Transverse colon (tissue), 4 donors: ENCODE measurements around the gene GGACT. TPM values are rescaled to one million over a fixed set of nuclear protein-coding genes. Genes with fewer than 3 reads are reported as not detected.

ENCODE experiments used
- DNase-seq: peaks from one replicate; pipeline ENCODE4 v3.0.0-alpha.2; 2019
- H3K27ac ChIP-seq, 4 donors: fragments of 200-600 bp; sonication (generic); 2 replicates each; pipeline ENCODE4 v1.5.1; 2016 to 2018; ENCODE audit warnings: inconsistent platforms in 4 of 4
- H3K27me3 ChIP-seq: fragments of 200-600 bp; sonication (generic); 2 replicates; pipeline ENCODE4 v1.5.1; 2017; ENCODE audit warnings: inconsistent platforms
- H3K36me3 ChIP-seq, 4 donors: fragments of 200-600 bp; sonication (generic); 2 replicates each; pipeline ENCODE4 v1.5.1; 2017 to 2019; ENCODE audit warnings: inconsistent platforms in 4 of 4
- H3K4me1 ChIP-seq, 4 donors: fragments of 200-600 bp; sonication (generic); 2 replicates each; pipeline ENCODE4 v1.5.1; 2017 to 2020; ENCODE audit warnings: inconsistent platforms in 4 of 4
- H3K4me3 ChIP-seq, 4 donors: fragments of 200-600 bp; sonication (generic); 1 replicate in 1 of 4; 2 replicates in 3 of 4; pipeline versions ENCODE4 v1.5.1 to v1.6.1; 2017 to 2019; ENCODE audit warnings: inconsistent platforms in 4 of 4
- H3K9me3 ChIP-seq, 2 donors: fragments of 200-600 bp; sonication (generic); 2 replicates each; pipeline ENCODE4 v1.5.1; 2017 to 2019; ENCODE audit warnings: inconsistent platforms in 2 of 2
- EP300 ChIP-seq: sonication (generic); formaldehyde crosslinking; IDR thresholded peaks from one replicate; pipeline ENCODE4 v1.6.1; 2017; ENCODE audit warnings: antibody characterized with exemption, low read depth
- POLR2A ChIP-seq: fragments of 450-650 bp; IDR thresholded peaks from one replicate; pipeline ENCODE4 v1.6.1; 2016; ENCODE audit warnings: antibody characterized with exemption, mild to moderate bottlenecking, moderate library complexity
- POLR2AphosphoS5 ChIP-seq, 3 donors: sonication (generic); formaldehyde crosslinking; IDR thresholded peaks; one replicate each; pipeline ENCODE4 v1.6.1; 2016; ENCODE audit warnings: antibody characterized with exemption in 3 of 3
- WGBS, 2 donors: methylation state at CpG; one replicate each; pipeline ENCODE4 v1.1.5; 2018; ENCODE audit warnings: low coverage in 1 of 2; 5-methylcytosine and 5-hydroxymethylcytosine counted together
- in situ Hi-C, 4 donors: fragments of 200-750 bp; cut with MboI; loops; one replicate each; pipeline versions ENCODE4 v1.15.0 to v1.15.1; 2017; ENCODE audit warnings: low sequenced_read_pairs in 3 of 4, low pct_ligation_motif_present in 1 of 4, low pct_unique_long_range_greater_than_20kb in 1 of 4
- intact Hi-C: fragments of 100-400 bp; cut with DNase I; formaldehyde crosslinking; loops from one replicate; pipeline ENCODE4 v1.15.1; 2023; ENCODE audit warnings: low total_unique reads
- total RNA-seq, 4 donors: library from RNA; depleted of rRNA; stranded (reverse); fragments of >200 nt; gene quantifications; one replicate each; pipeline ENCODE4 v1.1.0, GENCODE V29; 2016
- TF ChIP-seq, protein P1 (sequence below), 5 experiments: fragments of 200-600 bp in 3 of 5; fragments of 450-650 bp in 2 of 5; sonication (generic) in 3 of 5; IDR thresholded peaks; 1 replicate in 2 of 5; 2 replicates in 3 of 5; pipeline ENCODE4 v1.5.1; 2016 to 2017; ENCODE audit warnings: antibody characterized with exemption in 5 of 5, inconsistent platforms in 3 of 5, mild to moderate bottlenecking in 2 of 5, moderate library complexity in 1 of 5

GGACT gene
- total RNA-seq, 4 donors from 2014 or later = 6.4 to 9.2 (median 8.8) TPM; not detected in 1

DNA sequence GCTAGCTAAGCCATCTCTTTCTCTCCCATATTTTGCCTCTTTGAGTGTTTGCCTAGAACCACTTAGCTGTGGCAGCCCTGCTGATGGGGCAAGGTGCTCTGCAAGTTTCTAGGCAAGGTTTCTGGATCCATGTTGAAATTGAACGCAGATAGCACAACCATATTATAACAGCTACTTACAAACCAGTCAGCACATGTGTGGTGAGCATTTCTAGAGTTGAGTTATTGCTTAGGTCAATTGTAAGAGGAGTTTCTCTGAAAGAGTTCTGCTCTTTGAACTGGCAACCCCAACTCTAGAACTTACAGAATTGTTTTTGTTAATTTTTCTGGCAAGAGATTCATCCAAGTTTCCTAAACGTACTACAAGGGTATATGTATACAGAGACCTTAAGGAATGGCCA, 103.3 kb downstream of the GGACT start:
- peaks cover 0 to 20% (median 6%) of the 10 kb centered on the region in 4 donors for H3K4me1 ChIP-seq
- H3K27me3 ChIP-seq = no peaks in the 10 kb centered on the region
- TF ChIP-seq POLR2A = no peak
- no peak overlapping the region for H3K4me3 ChIP-seq
- no peaks in the 10 kb centered on the region for H3K36me3 ChIP-seq
- intact Hi-C loops (no loop called here), in situ Hi-C loops (no loop called here)
- no peak for DNase-seq
- 17 to 88% methylated on average over 1 to 2 of the region's 2 CpGs for WGBS, 2 donors
- H3K9me3 ChIP-seq = no peaks in the 10 kb centered on the region
- H3K27ac ChIP-seq = peak overlapping the region in 2 of 4 donors; percentile 17 to 52

DNA sequence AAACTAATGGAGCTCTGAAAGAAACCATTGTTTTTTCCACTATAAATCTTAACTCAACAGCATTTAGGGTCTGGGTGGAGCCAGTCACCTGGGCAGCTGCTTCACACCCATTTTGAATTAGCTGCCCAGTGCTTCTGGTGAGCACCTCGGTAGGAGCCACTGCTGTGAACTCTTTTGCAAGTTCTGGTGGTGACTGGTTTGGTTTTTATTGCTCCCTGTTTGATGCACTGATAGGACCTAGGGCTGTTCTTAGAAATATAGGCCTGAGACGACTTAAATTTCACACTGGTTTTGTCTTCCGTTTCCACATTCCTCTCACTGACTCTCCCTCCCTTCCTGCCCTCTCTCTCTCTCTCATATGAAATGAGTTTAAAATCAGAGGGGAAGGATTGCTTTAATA, 103.9 kb downstream of the GGACT start:
- in situ Hi-C loops = no loop called here
- TF ChIP-seq, protein P1, sequence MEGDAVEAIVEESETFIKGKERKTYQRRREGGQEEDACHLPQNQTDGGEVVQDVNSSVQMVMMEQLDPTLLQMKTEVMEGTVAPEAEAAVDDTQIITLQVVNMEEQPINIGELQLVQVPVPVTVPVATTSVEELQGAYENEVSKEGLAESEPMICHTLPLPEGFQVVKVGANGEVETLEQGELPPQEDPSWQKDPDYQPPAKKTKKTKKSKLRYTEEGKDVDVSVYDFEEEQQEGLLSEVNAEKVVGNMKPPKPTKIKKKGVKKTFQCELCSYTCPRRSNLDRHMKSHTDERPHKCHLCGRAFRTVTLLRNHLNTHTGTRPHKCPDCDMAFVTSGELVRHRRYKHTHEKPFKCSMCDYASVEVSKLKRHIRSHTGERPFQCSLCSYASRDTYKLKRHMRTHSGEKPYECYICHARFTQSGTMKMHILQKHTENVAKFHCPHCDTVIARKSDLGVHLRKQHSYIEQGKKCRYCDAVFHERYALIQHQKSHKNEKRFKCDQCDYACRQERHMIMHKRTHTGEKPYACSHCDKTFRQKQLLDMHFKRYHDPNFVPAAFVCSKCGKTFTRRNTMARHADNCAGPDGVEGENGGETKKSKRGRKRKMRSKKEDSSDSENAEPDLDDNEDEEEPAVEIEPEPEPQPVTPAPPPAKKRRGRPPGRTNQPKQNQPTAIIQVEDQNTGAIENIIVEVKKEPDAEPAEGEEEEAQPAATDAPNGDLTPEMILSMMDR (IDR thresholded peaks at IDR 0.05) = no peak
- TF ChIP-seq POLR2AphosphoS5 (IDR thresholded peaks at IDR 0.05) (no peak), EP300 (no peak), POLR2A (no peak)
- Histone ChIP-seq H3K9me3 (no peaks in the 10 kb centered on the region), H3K4me3 (no peak overlapping the region), H3K27me3 (no peaks in the 10 kb centered on the region), H3K36me3 (no peaks in the 10 kb centered on the region), H3K4me1 (peaks cover 0 to 20% (median 6%) of the 10 kb centered on the region in 4 donors), H3K27ac (peak overlapping the region in 2 of 4 donors; percentile 17 to 52)
- intact Hi-C loops = no loop called here
- WGBS, 2 donors = 32 to 52% methylated on average over 3 of the region's 3 CpGs
- DNase-seq = peak; percentile 33

DNA sequence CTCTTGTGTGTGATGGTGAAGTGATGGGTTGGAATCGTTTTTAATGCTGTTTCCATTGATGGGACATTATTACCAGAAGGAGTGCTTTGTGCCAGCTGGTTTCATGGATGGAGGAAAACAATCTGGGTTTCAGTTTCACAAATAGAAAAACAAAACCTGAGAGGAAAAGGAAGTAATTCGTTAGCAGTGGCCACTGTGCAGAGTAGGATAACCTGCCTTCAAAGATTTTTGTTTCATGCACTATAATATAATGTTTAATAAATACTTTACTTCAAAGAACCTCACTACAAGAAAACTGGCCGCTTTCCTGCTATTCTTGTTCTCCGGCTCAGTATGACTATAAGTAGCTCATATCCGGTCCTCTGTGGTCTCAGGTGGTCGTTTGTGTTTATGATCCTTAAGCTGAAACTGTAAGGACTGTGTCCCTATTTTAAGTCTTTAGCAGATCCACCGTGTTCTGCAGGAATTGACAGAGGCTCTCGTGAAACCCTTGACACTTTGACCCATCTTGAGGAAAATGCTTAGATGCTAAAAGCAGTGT, 104.7 kb downstream of the GGACT start:
- H3K27ac ChIP-seq = peak overlapping the region in 1 of 4 donors; percentile 52
- intact Hi-C loops (no loop called here), in situ Hi-C loops (no loop called here)
- H3K4me1 ChIP-seq = peaks cover 0 to 20% (median 6%) of the 10 kb centered on the region in 4 donors
- H3K4me3 ChIP-seq = no peak overlapping the region
- no peaks in the 10 kb centered on the region for H3K27me3 ChIP-seq
- WGBS, 2 donors = 17 to 35% methylated on average over 7 to 8 of the region's 8 CpGs
- DNase-seq = no peak
- no peak for TF ChIP-seq POLR2A
- TF ChIP-seq, protein P1 (IDR thresholded peaks at IDR 0.05) = no peak
- H3K36me3 ChIP-seq = no peaks in the 10 kb centered on the region
- no peaks in the 10 kb centered on the region for H3K9me3 ChIP-seq

DNA sequence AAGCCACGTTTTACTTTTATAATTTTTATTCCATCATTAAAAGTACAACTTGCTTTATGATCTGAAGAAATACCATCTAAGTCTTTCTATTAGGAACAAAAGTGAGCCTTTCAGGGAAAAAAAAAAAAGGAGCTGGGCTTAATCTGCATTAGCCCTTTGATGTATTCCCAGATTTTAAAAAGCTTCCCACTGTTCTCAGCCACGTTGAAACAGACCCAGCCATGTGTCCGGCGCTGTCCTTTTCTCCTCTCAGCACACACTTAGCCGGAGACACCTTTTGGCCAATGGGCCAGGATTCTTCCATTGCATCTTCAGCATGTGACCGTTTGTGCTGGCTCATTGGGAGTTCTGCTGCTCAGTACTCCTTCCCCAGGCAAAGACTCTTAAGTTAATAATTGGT, 105.5 kb downstream of the GGACT start:
- Histone ChIP-seq H3K4me3 (no peak overlapping the region), H3K36me3 (no peaks in the 10 kb centered on the region), H3K9me3 (no peaks in the 10 kb centered on the region), H3K27me3 (no peaks in the 10 kb centered on the region), H3K4me1 (peaks cover 0 to 20% (median 6%) of the 10 kb centered on the region in 4 donors), H3K27ac (no peak overlapping the region)
- TF ChIP-seq POLR2A (no peak), POLR2AphosphoS5 (IDR thresholded peaks at IDR 0.05) (no peak), EP300 (no peak)
- TF ChIP-seq, protein P1 (IDR thresholded peaks at IDR 0.05) = no peak
- 78 to 91% methylated on average over 5 to 6 of the region's 6 CpGs for WGBS, 2 donors
- in situ Hi-C loops (no loop called here), intact Hi-C loops (no loop called here)
- DNase-seq = no peak

DNA sequence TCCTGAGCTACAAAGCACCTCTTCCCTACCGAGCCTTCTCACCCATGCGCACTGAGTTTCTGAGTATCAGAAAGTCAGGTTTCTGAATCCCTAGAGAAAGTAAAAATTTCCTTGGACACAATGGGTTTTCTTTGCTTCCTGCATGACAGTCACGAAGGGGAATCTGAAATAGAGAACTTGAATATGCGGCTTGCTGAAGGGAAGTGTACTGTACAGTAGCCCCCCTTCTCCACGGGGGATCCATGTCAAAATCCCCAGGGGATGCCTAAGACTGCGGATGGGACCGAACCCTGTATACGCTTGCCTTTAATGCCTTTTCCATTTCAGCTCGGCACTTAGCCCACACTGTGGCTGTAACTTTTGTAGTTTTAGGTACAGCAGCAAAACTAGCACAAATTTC, 107.9 kb downstream of the GGACT start:
- H3K4me3 ChIP-seq = no peak overlapping the region
- peaks cover 0 to 20% (median 6%) of the 10 kb centered on the region in 4 donors for H3K4me1 ChIP-seq
- WGBS, 2 donors = 87 to 90% methylated on average over 4 to 9 of the region's 9 CpGs
- no peak for DNase-seq
- intact Hi-C loops = no loop called here
- in situ Hi-C loops = no loop called here
- no peaks in the 10 kb centered on the region for H3K9me3 ChIP-seq
- no peaks in the 10 kb centered on the region for H3K27me3 ChIP-seq
- H3K36me3 ChIP-seq = no peaks in the 10 kb centered on the region
- TF ChIP-seq POLR2AphosphoS5 (IDR thresholded peaks at IDR 0.05) (no peak), POLR2A (no peak), EP300 (no peak)
- TF ChIP-seq, protein P1 (IDR thresholded peaks at IDR 0.05) = no peak
- H3K27ac ChIP-seq = no peak overlapping the region
